ENCODE data around the gene TMEM132D.

Gene TMEM132D

GRCh38 chr12:129717438-129717837, 186.4 kb downstream of the TMEM132D start:
- no peak for FAIRE-seq
- no peak for DNase-seq (ENCODE audit: insufficient read length)
- no peak for TF ChIP-seq POLR2AphosphoS5 (IDR thresholded peaks at IDR 0.05; ENCODE audit: low read depth, low read length)
- TF ChIP-seq POLR2A (IDR thresholded peaks at IDR 0.05; ENCODE audit: low read depth, low read length), result no peak
- TF ChIP-seq TAF1 (IDR thresholded peaks at IDR 0.05; ENCODE audit: borderline replicate concordance, low read depth, low read length), result no peak

GRCh38 chr12:129716825-129717224, 187.0 kb downstream of the TMEM132D start:
- DNase-seq (ENCODE audit: insufficient read length), result no peak
- FAIRE-seq, result no peak
- TF ChIP-seq POLR2AphosphoS5 (IDR thresholded peaks at IDR 0.05; ENCODE audit: low read depth, low read length) (no peak), TAF1 (IDR thresholded peaks at IDR 0.05; ENCODE audit: borderline replicate concordance, low read depth, low read length) (no peak), POLR2A (IDR thresholded peaks at IDR 0.05; ENCODE audit: low read depth, low read length) (no peak)

- FAIRE-seq (no peak), DNase-seq (ENCODE audit: insufficient read length) (no peak)
These were observed 197.1 kb downstream of the TMEM132D start for GRCh38 chr12:129706716-129707115.

GRCh38 chr12:129704232-129704830, 199.5 kb downstream of the TMEM132D start:
- no peak for TF ChIP-seq POLR2AphosphoS5 (IDR thresholded peaks at IDR 0.05; ENCODE audit: low read depth, low read length)
- TF ChIP-seq TAF1 (IDR thresholded peaks at IDR 0.05; ENCODE audit: borderline replicate concordance, low read depth, low read length), result no peak
- no peak for TF ChIP-seq POLR2A (IDR thresholded peaks at IDR 0.05; ENCODE audit: low read depth, low read length)
- FAIRE-seq, result no peak
- DNase-seq (ENCODE audit: insufficient read length), result no peak

More at GRCh38 chr12:129706716-129707115, 197.1 kb downstream of the TMEM132D start:
- TF ChIP-seq POLR2AphosphoS5 (IDR thresholded peaks at IDR 0.05; ENCODE audit: low read depth, low read length) (no peak), TAF1 (IDR thresholded peaks at IDR 0.05; ENCODE audit: borderline replicate concordance, low read depth, low read length) (no peak), POLR2A (IDR thresholded peaks at IDR 0.05; ENCODE audit: low read depth, low read length) (no peak)

GRCh38 chr12:129701631-129702101, 202.2 kb downstream of the TMEM132D start:
- DNase-seq (ENCODE audit: insufficient read length) (no peak), FAIRE-seq (no peak)

GRCh38 chr12:129700036-129700435, 203.8 kb downstream of the TMEM132D start:
- FAIRE-seq, result no peak
- TF ChIP-seq POLR2AphosphoS5 (IDR thresholded peaks at IDR 0.05; ENCODE audit: low read depth, low read length) (no peak), TAF1 (IDR thresholded peaks at IDR 0.05; ENCODE audit: borderline replicate concordance, low read depth, low read length) (no peak), POLR2A (IDR thresholded peaks at IDR 0.05; ENCODE audit: low read depth, low read length) (no peak)
- DNase-seq (ENCODE audit: insufficient read length), result no peak

More at GRCh38 chr12:129701631-129702101, 202.2 kb downstream of the TMEM132D start:
- no peak for TF ChIP-seq TAF1 (IDR thresholded peaks at IDR 0.05; ENCODE audit: borderline replicate concordance, low read depth, low read length)
- TF ChIP-seq POLR2A (IDR thresholded peaks at IDR 0.05; ENCODE audit: low read depth, low read length), result no peak
- no peak for TF ChIP-seq POLR2AphosphoS5 (IDR thresholded peaks at IDR 0.05; ENCODE audit: low read depth, low read length)

- TF ChIP-seq TAF1 (IDR thresholded peaks at IDR 0.05; ENCODE audit: borderline replicate concordance, low read depth, low read length) (no peak), POLR2A (IDR thresholded peaks at IDR 0.05; ENCODE audit: low read depth, low read length) (no peak), POLR2AphosphoS5 (IDR thresholded peaks at IDR 0.05; ENCODE audit: low read depth, low read length) (no peak)
- FAIRE-seq (no peak), DNase-seq (ENCODE audit: insufficient read length) (no peak)
These were observed 206.9 kb downstream of the TMEM132D start for GRCh38 chr12:129696926-129697325.

GRCh38 chr12:129696405-129696804, 207.4 kb downstream of the TMEM132D start:
- FAIRE-seq, result no peak
- DNase-seq (ENCODE audit: insufficient read length), result no peak
- no peak for TF ChIP-seq POLR2AphosphoS5 (IDR thresholded peaks at IDR 0.05; ENCODE audit: low read depth, low read length)
- no peak for TF ChIP-seq TAF1 (IDR thresholded peaks at IDR 0.05; ENCODE audit: borderline replicate concordance, low read depth, low read length)
- TF ChIP-seq POLR2A (IDR thresholded peaks at IDR 0.05; ENCODE audit: low read depth, low read length), result no peak

- no peak for TF ChIP-seq POLR2A (IDR thresholded peaks at IDR 0.05; ENCODE audit: low read depth, low read length)
- TF ChIP-seq TAF1 (IDR thresholded peaks at IDR 0.05; ENCODE audit: borderline replicate concordance, low read depth, low read length), result no peak
- TF ChIP-seq POLR2AphosphoS5 (IDR thresholded peaks at IDR 0.05; ENCODE audit: low read depth, low read length), result no peak
- no peak for FAIRE-seq
These were observed 210.1 kb downstream of the TMEM132D start for GRCh38 chr12:129693731-129694130.

GRCh38 chr12:129687731-129688130, 216.1 kb downstream of the TMEM132D start:
- DNase-seq (ENCODE audit: insufficient read length), result no peak
- FAIRE-seq, result no peak
- no peak for TF ChIP-seq POLR2AphosphoS5 (IDR thresholded peaks at IDR 0.05; ENCODE audit: low read depth, low read length)

More at GRCh38 chr12:129693731-129694130, 210.1 kb downstream of the TMEM132D start:
- no peak for DNase-seq (ENCODE audit: insufficient read length)

- no peak for DNase-seq (ENCODE audit: insufficient read length)
- no peak for TF ChIP-seq POLR2A (IDR thresholded peaks at IDR 0.05; ENCODE audit: low read depth, low read length)
- TF ChIP-seq TAF1 (IDR thresholded peaks at IDR 0.05; ENCODE audit: borderline replicate concordance, low read depth, low read length), result no peak
- FAIRE-seq, result no peak
These were observed 222.0 kb downstream of the TMEM132D start for GRCh38 chr12:129681830-129682229.

GRCh38 chr12:129681151-129681550, 222.7 kb downstream of the TMEM132D start:
- DNase-seq (ENCODE audit: insufficient read length) (no peak), FAIRE-seq (no peak)
- TF ChIP-seq POLR2AphosphoS5 (IDR thresholded peaks at IDR 0.05; ENCODE audit: low read depth, low read length) (no peak), TAF1 (IDR thresholded peaks at IDR 0.05; ENCODE audit: borderline replicate concordance, low read depth, low read length) (no peak), POLR2A (IDR thresholded peaks at IDR 0.05; ENCODE audit: low read depth, low read length) (no peak)

Data from GM12892 (cell line).